Tibial nerve (tissue), 4 donors: ENCODE measurements around the gene UQCR10. TPM values are rescaled to one million over a fixed set of nuclear protein-coding genes. Genes with fewer than 3 reads are reported as not detected.

Source experiments
- DNase-seq, 2 donors: peaks; one replicate each; pipeline ENCODE4 v3.0.0-alpha.2; 2019; ENCODE audit warnings: low spot score in 2 of 2
- H3K27ac ChIP-seq, 4 donors: fragments of 200-600 bp; sonication (generic) in 3 of 4; one replicate each; pipeline ENCODE4 v1.5.1; 2017 to 2019; ENCODE audit warnings: mild to moderate bottlenecking in 1 of 4
- H3K27me3 ChIP-seq, 2 donors: fragments of 200-600 bp; sonication (generic) in 1 of 2; one replicate each; pipeline versions ENCODE4 v1.5.1 to v1.6.0; 2017 to 2019
- H3K36me3 ChIP-seq, 3 donors: fragments of 200-600 bp; sonication (generic); one replicate each; pipeline ENCODE4 v1.5.1; 2018 to 2019
- H3K4me1 ChIP-seq, 4 donors: fragments of 200-600 bp; sonication (generic) in 3 of 4; one replicate each; pipeline ENCODE4 v1.5.1; 2017 to 2019
- H3K4me3 ChIP-seq, 4 donors: fragments of 200-600 bp; sonication (generic) in 3 of 4; one replicate each; pipeline ENCODE4 v1.5.1; 2017 to 2019; ENCODE audit warnings: mild to moderate bottlenecking in 1 of 4, moderate library complexity in 1 of 4
- H3K9me3 ChIP-seq, 4 donors: fragments of 200-600 bp; sonication (generic) in 3 of 4; one replicate each; pipeline ENCODE4 v1.5.1; 2017 to 2019
- EP300 ChIP-seq, 2 donors: sonication (generic); formaldehyde crosslinking; IDR thresholded peaks; one replicate each; pipeline ENCODE4 v1.6.1; 2017; ENCODE audit warnings: antibody characterized with exemption in 2 of 2, mild to moderate bottlenecking in 1 of 2
- POLR2A ChIP-seq, 2 donors: fragments of 450-650 bp; IDR thresholded peaks; one replicate each; pipeline ENCODE4 v1.6.1; 2017; ENCODE audit warnings: antibody characterized with exemption in 2 of 2, mild to moderate bottlenecking in 2 of 2, moderate library complexity in 2 of 2
- WGBS, 2 donors: methylation state at CpG; one replicate each; pipeline ENCODE4 v1.1.5; 2018; 5-methylcytosine and 5-hydroxymethylcytosine counted together
- total RNA-seq, 4 donors: library from RNA; depleted of rRNA; stranded (reverse); fragments of >200 nt; gene quantifications; one replicate each; pipeline ENCODE4 v1.1.0, GENCODE V29; 2016
- TF ChIP-seq, protein P1 (sequence below), 5 experiments: fragments of 200-600 bp in 3 of 5; fragments of 450-650 bp in 2 of 5; sonication (generic) in 3 of 5; IDR thresholded peaks; one replicate each; pipeline ENCODE4 v1.5.1; 2016 to 2019; ENCODE audit warnings: antibody characterized with exemption in 5 of 5, mild to moderate bottlenecking in 3 of 5, moderate library complexity in 2 of 5

The UQCR10 gene
- total RNA-seq, 4 donors from 2014 or later = 30.4 to 56.7 (median 35.5) TPM

DNA sequence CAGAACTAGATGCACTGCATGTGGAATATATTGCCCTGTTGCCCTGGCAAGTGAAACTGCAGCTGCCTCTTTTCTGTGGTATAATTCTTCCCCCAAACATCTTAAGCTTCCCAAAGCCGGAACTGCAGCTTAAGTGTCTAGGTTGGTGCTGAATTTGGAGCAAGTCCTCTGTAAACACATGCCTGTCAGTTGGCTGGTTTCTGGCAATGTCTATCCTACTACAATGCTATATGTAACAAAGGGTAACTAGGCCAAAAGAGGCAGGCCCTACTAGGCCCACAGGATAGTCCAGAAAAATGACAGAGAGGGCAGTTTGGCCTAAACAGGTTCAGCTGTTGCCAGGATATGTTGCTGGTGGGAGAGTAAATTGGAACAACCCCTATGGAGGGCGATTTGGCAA is 43.0 kb downstream of the UQCR10 start:
- no peaks in the 10 kb centered on the region for H3K4me1 ChIP-seq
- no peak overlapping the region for H3K27ac ChIP-seq
- no peak overlapping the region for H3K4me3 ChIP-seq
- no peaks in the 10 kb centered on the region for H3K9me3 ChIP-seq
- DNase-seq = no peak
- H3K27me3 ChIP-seq = no peaks in the 10 kb centered on the region
- no peak for TF ChIP-seq POLR2A (IDR thresholded peaks at IDR 0.05)
- TF ChIP-seq, protein P1, sequence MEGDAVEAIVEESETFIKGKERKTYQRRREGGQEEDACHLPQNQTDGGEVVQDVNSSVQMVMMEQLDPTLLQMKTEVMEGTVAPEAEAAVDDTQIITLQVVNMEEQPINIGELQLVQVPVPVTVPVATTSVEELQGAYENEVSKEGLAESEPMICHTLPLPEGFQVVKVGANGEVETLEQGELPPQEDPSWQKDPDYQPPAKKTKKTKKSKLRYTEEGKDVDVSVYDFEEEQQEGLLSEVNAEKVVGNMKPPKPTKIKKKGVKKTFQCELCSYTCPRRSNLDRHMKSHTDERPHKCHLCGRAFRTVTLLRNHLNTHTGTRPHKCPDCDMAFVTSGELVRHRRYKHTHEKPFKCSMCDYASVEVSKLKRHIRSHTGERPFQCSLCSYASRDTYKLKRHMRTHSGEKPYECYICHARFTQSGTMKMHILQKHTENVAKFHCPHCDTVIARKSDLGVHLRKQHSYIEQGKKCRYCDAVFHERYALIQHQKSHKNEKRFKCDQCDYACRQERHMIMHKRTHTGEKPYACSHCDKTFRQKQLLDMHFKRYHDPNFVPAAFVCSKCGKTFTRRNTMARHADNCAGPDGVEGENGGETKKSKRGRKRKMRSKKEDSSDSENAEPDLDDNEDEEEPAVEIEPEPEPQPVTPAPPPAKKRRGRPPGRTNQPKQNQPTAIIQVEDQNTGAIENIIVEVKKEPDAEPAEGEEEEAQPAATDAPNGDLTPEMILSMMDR (IDR thresholded peaks at IDR 0.05) = no peak
- TF ChIP-seq EP300 (IDR thresholded peaks at IDR 0.05) = no peak
- WGBS, 2 donors = 75 to 77% methylated on average over 2 of the region's 2 CpGs
- H3K36me3 ChIP-seq = peaks cover 0 to 94% (median 23%) of the 10 kb centered on the region in 3 donors

DNA sequence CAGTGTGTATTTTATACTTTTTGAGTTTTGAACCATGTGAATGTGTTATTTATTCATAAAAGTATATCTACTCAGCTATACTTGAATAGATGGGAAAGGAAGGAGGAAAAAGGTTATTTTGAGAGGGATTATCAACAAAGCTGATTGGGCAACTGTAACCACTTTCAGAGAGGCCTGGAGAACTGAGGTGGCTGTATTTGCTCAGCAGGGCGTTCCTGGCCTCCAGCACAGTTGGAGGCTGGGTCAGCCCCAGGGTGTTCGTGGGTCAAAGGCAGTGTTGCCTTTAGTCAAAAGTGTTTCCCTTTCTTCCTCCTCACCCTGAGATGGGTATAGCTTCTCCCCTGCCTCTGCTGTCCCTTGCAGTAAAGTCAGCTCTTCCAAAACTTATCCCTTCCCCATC is 44.2 kb downstream of the UQCR10 start:
- no peak for DNase-seq
- no peaks in the 10 kb centered on the region for H3K9me3 ChIP-seq
- no peak for TF ChIP-seq EP300 (IDR thresholded peaks at IDR 0.05)
- H3K36me3 ChIP-seq = peaks cover 0 to 94% (median 12%) of the 10 kb centered on the region in 3 donors
- peaks cover 0 to 6% (median 3%) of the 10 kb centered on the region in 4 donors for H3K4me1 ChIP-seq
- H3K27me3 ChIP-seq = no peaks in the 10 kb centered on the region
- WGBS, 2 donors = 72 to 73% methylated on average over 2 of the region's 2 CpGs
- H3K27ac ChIP-seq = no peak overlapping the region
- H3K4me3 ChIP-seq = no peak overlapping the region

DNA sequence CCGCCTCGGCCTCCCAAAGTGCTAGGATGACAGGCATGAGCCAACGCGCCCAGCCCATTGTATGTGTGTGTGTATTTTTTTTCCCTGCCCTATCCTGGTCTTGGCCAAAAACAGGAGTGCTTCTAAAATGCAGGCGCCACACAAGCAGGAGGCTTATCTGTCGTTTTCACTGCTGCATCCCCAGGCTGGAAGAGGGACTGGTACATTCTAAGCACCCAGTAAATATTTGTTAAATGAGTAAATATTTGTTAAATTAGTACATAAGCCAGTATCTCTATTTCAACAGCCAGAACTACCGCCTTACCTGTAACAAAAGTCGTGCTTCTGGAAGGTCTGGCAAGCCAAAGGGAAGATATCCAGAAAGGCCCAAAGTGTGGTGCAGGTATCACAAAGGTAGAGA is 46.0 kb downstream of the UQCR10 start:
- TF ChIP-seq POLR2A (IDR thresholded peaks at IDR 0.05) (no peak), EP300 (IDR thresholded peaks at IDR 0.05) (no peak)
- TF ChIP-seq, protein P1 (IDR thresholded peaks at IDR 0.05) = no peak
- WGBS, 2 donors = 94 to 96% methylated on average over 8 of the region's 8 CpGs
- H3K4me3 ChIP-seq = no peak overlapping the region
- no peak overlapping the region for H3K27ac ChIP-seq
- H3K9me3 ChIP-seq = no peaks in the 10 kb centered on the region
- peaks cover 0 to 6% (median 3%) of the 10 kb centered on the region in 4 donors for H3K4me1 ChIP-seq
- peaks cover 0 to 94% (median 6%) of the 10 kb centered on the region in 3 donors for H3K36me3 ChIP-seq
- H3K27me3 ChIP-seq = no peaks in the 10 kb centered on the region
- DNase-seq = no peak

DNA sequence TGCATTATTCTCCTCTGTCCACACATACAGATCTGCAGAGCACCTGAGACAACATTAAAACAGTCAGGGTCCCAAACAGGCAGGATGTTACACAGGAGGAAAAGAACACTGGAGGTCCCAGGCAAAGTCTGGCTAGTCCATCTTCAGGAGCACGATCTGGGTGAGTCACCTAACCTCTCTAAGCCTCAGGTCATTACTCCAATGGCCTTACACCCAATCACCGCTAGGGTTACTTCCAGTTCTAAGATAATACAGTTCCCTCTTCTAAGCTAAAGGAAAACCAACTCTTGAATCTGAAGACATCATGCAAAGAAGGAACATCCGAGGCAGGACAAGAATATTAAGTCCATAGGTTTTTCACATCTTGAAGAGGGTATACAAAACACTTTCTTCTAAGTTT is 46.4 kb downstream of the UQCR10 start:
- peaks cover 0 to 94% (median 6%) of the 10 kb centered on the region in 3 donors for H3K36me3 ChIP-seq

GRCh38 chr22:29814003-29814402 is 46.8 kb downstream of the UQCR10 start:
- TF ChIP-seq POLR2A (IDR thresholded peaks at IDR 0.05) (no peak), EP300 (IDR thresholded peaks at IDR 0.05) (no peak)
- TF ChIP-seq, protein P1 (IDR thresholded peaks at IDR 0.05) = no peak
- Histone ChIP-seq H3K27ac (no peak overlapping the region), H3K27me3 (no peaks in the 10 kb centered on the region), H3K4me3 (no peak overlapping the region), H3K4me1 (peaks cover 0 to 6% (median 3%) of the 10 kb centered on the region in 4 donors), H3K9me3 (no peaks in the 10 kb centered on the region), H3K36me3 (peaks cover 0 to 95% (median 6%) of the 10 kb centered on the region in 3 donors)
- no peak for DNase-seq
- WGBS, 2 donors = 85 to 91% methylated on average over 5 of the region's 5 CpGs

More for the DNA sequence above, 46.4 kb downstream of the UQCR10 start:
- Histone ChIP-seq H3K27me3 (no peaks in the 10 kb centered on the region), H3K4me3 (no peak overlapping the region), H3K27ac (no peak overlapping the region), H3K4me1 (peaks cover 0 to 6% (median 3%) of the 10 kb centered on the region in 4 donors), H3K9me3 (no peaks in the 10 kb centered on the region)
- TF ChIP-seq POLR2A (IDR thresholded peaks at IDR 0.05) (no peak), EP300 (IDR thresholded peaks at IDR 0.05) (no peak)
- TF ChIP-seq, protein P1 (IDR thresholded peaks at IDR 0.05) = no peak
- 65 to 74% methylated on average over 3 of the region's 3 CpGs for WGBS, 2 donors
- no peak for DNase-seq

GRCh38 chr22:29815580-29815979 is 48.4 kb downstream of the UQCR10 start:
- no peak for DNase-seq
- Histone ChIP-seq H3K9me3 (no peaks in the 10 kb centered on the region), H3K27ac (no peak overlapping the region), H3K4me3 (no peak overlapping the region), H3K36me3 (peaks cover 0 to 99% (median 6%) of the 10 kb centered on the region in 3 donors), H3K27me3 (no peaks in the 10 kb centered on the region), H3K4me1 (peaks cover 0 to 6% (median 3%) of the 10 kb centered on the region in 4 donors)
- WGBS, 2 donors = 69 to 71% methylated on average over 4 of the region's 4 CpGs
- TF ChIP-seq, protein P1 (IDR thresholded peaks at IDR 0.05) = no peak
